Mammary epithelial cell (primary cell): ENCODE data around the gene PCYOX1L.

Experiments used
- CTCF ChIP-seq, 2 donors: IDR thresholded peaks in 1 of 2; conservative IDR thresholded peaks in 1 of 2; 2 replicates each; pipeline ENCODE4 v1.5.1; 2011 to 2012; ENCODE audit warnings: inconsistent platforms in 2 of 2, low read length in 2 of 2, mild to moderate bottlenecking in 2 of 2, control low read depth in 1 of 2, low read depth in 1 of 2; ENCODE audit not compliant: insufficient read depth in 1 of 2; ENCODE audit errors: extremely low read depth in 1 of 2
- EZH2 ChIP-seq: IDR thresholded peaks from 2 replicates; pipeline ENCODE4 v1.6.1; 2012; ENCODE audit warnings: low read length, inconsistent platforms, borderline replicate concordance

GRCh38 chr5:149358294-149358651 lies 427 bp downstream of the PCYOX1L start:
- TF ChIP-seq CTCF (conservative IDR thresholded peaks at IDR 0.05 in 1 of 2, IDR thresholded peaks at IDR 0.05 in 1 of 2; ENCODE audit: extremely low read depth in 1 of 2, insufficient read depth in 1 of 2, low read depth in 1 of 2, low read length in 2 of 2), result no peak
- no peak for TF ChIP-seq EZH2
